ENCODE measurements around the gene KDM8.

DNA sequence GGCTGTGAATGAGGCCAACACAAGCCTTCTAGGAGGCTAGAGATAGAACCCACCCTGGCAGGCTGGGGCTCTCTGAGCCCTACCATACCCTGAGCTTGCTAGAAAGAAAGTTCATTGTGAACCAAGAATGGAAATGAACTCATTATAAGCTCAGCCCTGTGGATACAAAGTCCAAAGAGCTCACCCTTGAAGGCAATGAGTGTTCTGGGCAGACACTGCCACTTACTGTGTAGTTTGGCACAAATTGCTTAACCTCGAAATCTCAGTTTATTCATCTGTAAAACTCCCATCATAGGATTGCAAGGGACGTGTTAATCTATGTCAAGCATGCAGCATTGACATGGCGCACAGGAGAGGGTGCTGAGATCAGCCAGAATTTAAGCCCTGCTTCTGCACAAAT lies 5.5 kb downstream of the KDM8 start:
- TF ChIP-seq POLR2AphosphoS5 (IDR thresholded peaks at IDR 0.05; ENCODE audit: low read depth, low read length): no peak
- TF ChIP-seq POLR2A (IDR thresholded peaks at IDR 0.05; ENCODE audit: low read depth, low read length): no peak
- no peak for TF ChIP-seq TAF1 (IDR thresholded peaks at IDR 0.05; ENCODE audit: low read depth, low read length)
- TF ChIP-seq SPI1 (IDR thresholded peaks at IDR 0.05; ENCODE audit: low read depth, low read length): no peak
- no peak for TF ChIP-seq POU2F2 (IDR thresholded peaks at IDR 0.05; ENCODE audit: low read depth, low read length)
- TF ChIP-seq PAX5 (IDR thresholded peaks at IDR 0.05; ENCODE audit: insufficient read depth, low read length, severe bottlenecking): no peak
